Ammon's horn (tissue), 1 donor: ENCODE data around the gene IDS.
"Not testable (repeated sequence)": the region's sequence is repeated elsewhere in the genome, so short reads cannot be mapped to it uniquely, and the experiment has no call there.

Source experiments
- DNase-seq: peaks from one replicate; pipeline ENCODE4 v3.0.0-alpha.2; 2016; ENCODE audit warnings: low spot score

IDS gene

GRCh38 chrX:149504915-149505651, at the start of gene IDS:
Gene IDS, minus strand, starts transcription at chrX:149505306. Its CDS starts 169 bp downstream, at chrX:149505137.
- DNase-seq, result peak; percentile 93

GRCh38 chrX:149551939-149552248, 46.8 kb upstream of the IDS start:
- not testable (repeated sequence) for DNase-seq

DNA sequence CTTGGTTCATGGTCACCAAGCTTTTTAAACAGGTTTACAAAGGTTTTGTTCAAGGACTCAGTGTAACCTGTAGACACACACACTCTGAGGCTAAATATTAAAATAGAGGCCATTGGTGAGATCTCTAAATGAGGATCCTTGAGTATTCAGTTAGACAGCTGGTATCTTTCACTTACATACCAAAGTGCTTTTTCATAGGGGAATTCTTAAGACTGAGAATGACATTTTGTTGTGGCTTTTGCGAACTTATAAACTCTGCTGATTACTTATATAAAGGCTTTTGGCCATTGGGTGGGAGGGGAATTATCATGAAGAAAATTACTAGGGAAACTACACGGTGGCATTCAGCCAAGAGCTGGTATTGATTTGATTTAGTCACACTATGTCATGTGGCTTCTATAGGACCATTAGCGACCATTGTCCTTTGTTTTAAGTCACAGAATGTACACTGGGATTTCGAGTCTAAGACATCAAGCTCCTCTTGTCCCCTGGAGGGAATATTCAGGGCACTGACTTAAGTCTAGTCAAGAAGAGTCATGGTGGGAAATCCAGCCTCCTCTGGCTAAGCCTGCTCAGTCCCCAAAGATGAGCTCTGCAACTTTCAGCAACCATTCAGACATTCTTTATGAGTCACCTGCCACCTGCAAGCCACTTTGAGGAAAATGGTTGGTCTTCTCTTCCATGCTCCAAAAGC, 46.3 kb upstream of the IDS start:
- DNase-seq, result not testable (repeated sequence)

- DNase-seq, result not testable (repeated sequence)
Observed at GRCh38 chrX:149550454-149550853, 45.3 kb upstream of the IDS start.

- not testable (repeated sequence) for DNase-seq
Observed at GRCh38 chrX:149549701-149550100, 44.6 kb upstream of the IDS start, which contains the start of gene HSFX3. Gene HSFX3, minus strand, starts transcription at chrX:149549924. Its CDS starts 72 bp downstream, at chrX:149549852.

GRCh38 chrX:149547782-149548181, 42.7 kb upstream of the IDS start:
- not testable (repeated sequence) for DNase-seq

- not testable (repeated sequence) for DNase-seq
Observed at GRCh38 chrX:149546962-149547361, 41.9 kb upstream of the IDS start.

DNA sequence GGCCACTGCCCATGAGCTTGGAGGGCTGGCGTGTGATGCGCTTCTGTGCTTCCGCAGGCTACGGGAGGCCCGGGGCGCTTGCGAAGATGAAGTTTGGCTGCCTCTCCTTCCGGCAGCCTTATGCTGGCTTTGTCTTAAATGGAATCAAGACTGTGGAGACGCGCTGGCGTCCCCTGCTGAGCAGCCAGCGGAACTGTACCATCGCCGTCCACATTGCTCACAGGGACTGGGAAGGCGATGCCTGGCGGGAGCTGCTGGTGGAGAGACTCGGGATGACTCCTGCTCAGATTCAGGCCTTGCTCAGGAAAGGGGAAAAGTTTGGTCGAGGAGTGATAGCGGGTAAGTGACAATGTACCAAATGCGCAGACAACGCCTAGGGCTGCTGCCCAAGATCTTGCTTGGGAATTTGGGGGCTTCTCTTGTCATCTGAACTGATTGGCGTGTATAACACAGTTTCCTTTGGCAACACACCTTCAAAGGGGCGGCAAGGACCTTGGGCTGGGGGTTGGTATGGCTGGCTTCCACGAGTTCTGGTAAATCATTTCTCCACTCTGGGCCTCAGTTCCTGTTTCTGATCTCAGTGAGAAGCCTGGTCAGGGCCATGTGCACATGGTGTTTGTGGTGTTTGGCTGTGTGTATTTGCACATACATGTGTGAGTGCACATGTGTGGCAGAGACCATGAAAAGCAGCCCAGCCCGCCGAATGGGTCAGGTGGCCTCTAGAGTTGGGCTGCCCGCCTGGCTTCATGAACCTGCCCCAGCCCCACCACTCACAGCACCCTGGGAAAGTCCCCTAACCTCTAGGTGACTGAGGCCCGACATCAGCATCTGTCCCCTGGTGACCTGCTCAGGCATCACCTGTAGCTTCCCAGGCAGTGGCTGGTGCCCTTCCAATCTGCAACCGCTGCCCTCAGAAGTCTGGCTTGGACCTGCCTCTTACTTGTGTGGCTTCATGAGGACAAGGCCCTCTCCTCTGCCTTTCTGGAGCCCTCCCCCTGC, 40.7 kb upstream of the IDS start:
- peak; percentile 14 for DNase-seq

DNA sequence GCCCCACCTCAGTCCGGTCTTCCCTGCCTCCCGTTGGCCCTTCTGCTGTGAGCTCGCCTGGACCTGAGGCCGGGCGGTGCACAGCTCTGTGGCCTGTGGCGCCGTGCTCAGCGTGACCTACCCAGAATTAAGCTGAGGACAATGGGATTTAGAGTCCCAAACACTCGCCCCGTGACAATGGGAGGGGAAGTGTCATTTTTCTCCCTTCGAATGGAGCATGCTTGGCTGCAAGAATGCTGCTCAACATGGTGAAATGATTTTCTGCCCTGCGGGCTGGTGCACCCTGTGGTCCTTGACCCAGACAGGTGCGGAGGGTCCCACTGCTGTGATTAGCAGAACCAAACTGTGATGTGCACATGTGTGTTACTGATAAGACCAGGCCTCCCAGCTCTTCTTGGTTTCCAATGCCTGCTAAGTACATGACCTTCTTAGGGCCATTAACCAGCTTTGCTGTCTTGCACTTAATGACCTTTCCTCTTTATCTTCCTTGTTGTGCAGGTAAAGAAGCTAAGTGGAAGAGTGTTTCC, 36.5 kb upstream of the IDS start:
- DNase-seq, result no peak

DNA sequence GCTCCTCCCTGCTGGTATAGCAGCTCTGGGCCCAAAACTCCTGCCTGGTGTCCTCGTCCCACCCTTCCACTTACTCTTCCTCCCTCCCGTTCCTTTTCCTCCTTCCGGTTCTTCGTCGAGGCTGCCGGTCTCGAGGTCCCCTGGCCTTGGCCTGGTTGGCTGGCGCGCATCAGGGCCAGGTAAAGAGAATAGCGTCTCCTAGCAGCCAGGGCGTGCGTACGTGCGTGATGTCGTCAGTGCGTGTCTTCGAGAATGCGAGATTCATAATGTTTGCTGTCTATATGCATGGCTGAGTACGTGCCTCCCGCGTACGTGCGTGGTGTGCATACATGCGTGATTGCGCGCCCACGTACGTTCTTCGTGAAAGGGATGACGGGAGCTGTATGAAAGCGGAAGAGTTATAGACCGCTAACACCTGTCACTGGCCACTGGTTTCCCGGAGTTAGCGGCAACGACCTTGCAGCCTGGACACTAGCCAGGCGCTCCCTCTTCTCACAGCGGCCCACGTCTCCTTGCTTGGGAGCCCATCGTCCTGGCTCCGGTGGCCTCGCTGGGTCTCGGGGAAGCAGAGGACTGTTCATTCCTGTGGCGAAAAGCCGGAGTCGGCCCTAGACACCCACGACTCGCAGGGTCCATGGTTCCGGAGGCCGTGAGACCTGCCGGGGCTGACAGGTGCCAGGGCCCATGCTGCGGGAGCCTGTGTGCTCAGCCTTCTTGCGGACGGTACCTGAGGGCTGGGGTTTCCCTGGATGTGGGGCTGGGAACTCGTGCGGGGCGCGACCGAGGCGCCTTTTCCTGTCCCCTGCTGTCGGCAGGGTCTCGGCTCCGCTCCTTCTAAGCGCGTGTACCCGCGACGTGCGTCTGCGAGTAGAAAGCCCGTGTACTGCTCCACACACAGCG, 35.8 kb upstream of the IDS start, which contains the start of gene EOLA1:
TSS of gene EOLA1 (plus strand) at position 392 of the 900 bp plus-strand sequence. CDS start 4,619 bp downstream, outside the sequence.
- peak; percentile 94 for DNase-seq

DNA sequence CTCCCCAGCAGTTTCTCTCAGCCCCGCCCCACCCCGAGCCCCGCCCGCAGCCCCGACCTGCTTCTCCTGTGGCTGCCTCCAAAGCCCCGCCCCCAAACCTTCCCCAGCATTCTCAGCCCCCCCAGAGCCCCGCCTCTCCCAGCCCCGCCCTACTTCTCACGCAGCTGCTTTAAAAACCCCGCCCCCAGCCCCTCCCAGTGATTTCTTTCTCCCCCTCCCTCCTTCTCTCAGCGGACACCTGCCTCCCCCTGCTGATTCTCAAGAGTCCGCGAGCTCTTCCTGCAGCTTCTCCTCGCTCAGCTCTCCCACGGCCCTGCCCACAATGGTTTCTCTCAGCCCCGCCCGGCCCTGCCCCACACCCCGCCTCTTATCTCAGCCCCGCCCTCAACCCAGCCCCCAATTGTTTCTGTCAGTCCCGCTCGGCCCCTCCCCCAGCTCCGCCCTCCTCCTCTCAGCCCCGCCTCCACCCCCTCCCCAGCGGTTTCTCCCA, 35.1 kb upstream of the IDS start:
- peak; percentile 92 for DNase-seq

GRCh38 chrX:149539283-149540130, 34.4 kb upstream of the IDS start:
- DNase-seq, result peak; percentile 95

DNA sequence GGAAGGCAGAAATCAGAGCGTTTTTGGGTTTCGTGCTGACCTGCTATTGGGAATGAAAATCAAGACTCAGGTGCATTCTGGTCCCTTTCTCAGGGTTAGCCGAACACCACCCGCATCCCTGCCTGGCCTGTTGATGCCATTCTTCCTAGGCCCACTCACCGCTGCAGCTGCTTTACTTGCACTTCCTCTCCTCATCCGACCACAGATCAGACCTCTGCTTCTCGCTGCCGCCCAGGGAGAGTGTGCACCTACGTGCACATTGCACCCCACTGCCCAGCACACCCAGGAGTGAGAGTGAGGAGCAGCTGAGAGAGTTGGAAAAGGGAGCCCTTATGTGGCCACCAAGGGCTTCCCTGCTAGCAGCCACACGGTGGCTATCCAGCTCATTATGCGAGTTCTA, 32.4 kb upstream of the IDS start:
- DNase-seq, result not testable (repeated sequence)

- not testable (repeated sequence) for DNase-seq
Observed at GRCh38 chrX:149534926-149535602, 30.0 kb upstream of the IDS start.

- not testable (repeated sequence) for DNase-seq
Observed at GRCh38 chrX:149533999-149534398, 28.9 kb upstream of the IDS start.

GRCh38 chrX:149532868-149533267, 27.8 kb upstream of the IDS start:
- not testable (repeated sequence) for DNase-seq

- DNase-seq, result no peak
Observed at GRCh38 chrX:149531599-149531998, 26.5 kb upstream of the IDS start.

- no peak for DNase-seq
Observed at GRCh38 chrX:149528381-149528780, 23.3 kb upstream of the IDS start.

DNA sequence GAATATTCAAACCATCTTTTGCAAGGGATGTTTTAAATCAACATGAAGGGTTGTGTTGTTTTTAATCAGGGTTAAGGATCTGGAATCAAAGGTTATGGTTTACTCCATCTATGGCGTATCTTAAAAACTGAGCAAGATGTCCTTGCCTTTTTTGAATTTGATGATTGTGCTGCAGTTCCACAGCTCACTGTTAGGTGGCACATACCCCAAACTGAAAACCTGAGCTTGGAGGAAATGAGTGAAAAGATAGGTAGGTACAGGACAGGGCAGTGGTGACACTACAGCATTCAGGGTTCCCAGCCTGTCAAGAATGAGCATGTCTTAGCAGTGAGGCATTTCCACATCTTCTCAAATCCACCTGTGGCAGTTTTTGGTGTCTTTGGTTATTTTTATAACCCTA, 22.6 kb upstream of the IDS start:
- peak; percentile 28 for DNase-seq
